Measurements from ENCODE around the gene GMCL1. TPM values are rescaled to one million over a fixed set of nuclear protein-coding genes. Genes with fewer than 3 reads are reported as not detected.
A peak's percentile ranks its signal among the peaks of the same experiment; 100 is the strongest.

Gene GMCL1
- total and polyA plus RNA-seq, 2 donors, result 11.2 to 26.8 TPM

GRCh38 chr2:69914950-69915945, 85.8 kb downstream of the GMCL1 start, which contains the start of gene MXD1:
Gene MXD1 (plus strand): TSS chr2:69915109. CDS start chr2:69915331, 222 bp downstream.
- WGBS, result under 1% methylated on average over 81 of the region's 81 CpGs
- Histone ChIP-seq H3K27ac (ENCODE audit: low read depth) (peak within 1 kb of the TSS; percentile 94), H3K4me1 (ENCODE audit: insufficient read depth) (no peaks in the 10 kb centered on the region), H3K36me3 (ENCODE audit: insufficient read depth) (no peaks in the 10 kb centered on the region), H3K4me3 (ENCODE audit: low read depth, low read length) (peak within 1 kb of the TSS; percentile 92)
- DNase-seq (ENCODE audit: extremely low spot score), result peak; percentile 100

DNA sequence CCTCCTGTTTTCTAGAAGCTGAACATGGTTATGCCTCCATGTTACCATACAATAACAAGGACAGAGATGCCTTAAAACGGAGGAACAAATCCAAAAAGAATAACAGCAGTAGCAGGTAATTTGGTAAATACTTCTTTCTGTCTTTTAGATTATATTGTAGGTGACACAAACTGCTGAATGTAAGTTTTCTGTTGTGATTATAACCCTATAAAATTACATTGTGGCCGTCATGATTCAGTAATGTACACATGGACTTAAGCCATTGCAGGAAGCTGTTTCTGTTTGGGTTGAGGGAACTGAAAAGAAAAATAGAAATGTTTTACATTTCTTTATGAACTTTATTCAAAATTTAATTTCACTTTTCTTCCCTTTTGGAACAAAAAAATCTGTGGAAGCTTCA, 86.6 kb downstream of the GMCL1 start:
- no peaks in the 10 kb centered on the region for H3K36me3 ChIP-seq (ENCODE audit: insufficient read depth)
- no peak for DNase-seq (ENCODE audit: extremely low spot score)
- H3K4me1 ChIP-seq (ENCODE audit: insufficient read depth), result no peaks in the 10 kb centered on the region
- WGBS, result 34% methylated on average over 2 of the region's 2 CpGs
- no peak overlapping the region for H3K27ac ChIP-seq (ENCODE audit: low read depth)
- H3K4me3 ChIP-seq (ENCODE audit: low read depth, low read length), result peak overlapping the region; percentile 92

DNA sequence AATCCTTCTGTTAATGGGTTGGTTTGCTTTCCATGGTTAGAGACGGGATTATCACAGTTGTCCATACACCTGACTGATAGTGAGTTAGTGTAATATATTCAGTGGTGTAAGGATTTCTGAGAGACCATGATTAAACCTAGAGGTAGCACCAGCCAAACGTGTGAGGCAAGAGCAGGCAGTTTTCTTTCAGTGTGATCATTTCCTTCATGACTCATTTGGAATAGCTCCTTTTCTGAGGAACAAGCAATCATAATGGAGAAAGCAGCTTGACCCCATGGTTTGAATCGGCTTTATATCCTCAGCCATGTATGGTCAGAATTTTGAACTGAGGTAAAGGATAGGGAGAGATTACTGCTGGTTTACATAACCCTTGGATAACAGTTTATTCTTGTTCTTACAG, 88.4 kb downstream of the GMCL1 start:
- H3K4me3 ChIP-seq (ENCODE audit: low read depth, low read length), result no peak overlapping the region
- DNase-seq (ENCODE audit: extremely low spot score), result no peak
- H3K36me3 ChIP-seq (ENCODE audit: insufficient read depth), result no peaks in the 10 kb centered on the region
- WGBS, result 52% methylated on average over 3 of the region's 3 CpGs
- H3K4me1 ChIP-seq (ENCODE audit: insufficient read depth), result no peaks in the 10 kb centered on the region
- H3K27ac ChIP-seq (ENCODE audit: low read depth), result no peak overlapping the region

DNA sequence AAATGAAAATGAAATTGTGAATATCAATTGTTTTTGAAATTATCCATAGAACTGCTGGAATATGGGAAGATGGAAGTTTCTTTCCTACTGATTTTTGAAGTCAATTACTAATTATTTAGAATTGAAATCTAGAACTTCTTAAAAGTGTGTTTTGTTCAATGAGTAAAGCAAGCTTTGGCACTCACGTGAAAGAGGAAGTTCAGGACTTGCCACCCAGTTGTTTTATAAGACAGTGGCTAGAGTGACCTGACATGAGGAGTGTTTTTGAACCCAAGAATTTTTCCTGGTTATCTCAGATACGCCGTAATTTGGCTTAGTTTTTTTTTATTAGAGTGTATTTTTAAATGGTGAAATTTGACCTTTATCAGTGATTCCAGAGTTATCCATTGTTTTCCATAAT, 88.9 kb downstream of the GMCL1 start:
- peaks cover 2% of the 10 kb centered on the region for H3K36me3 ChIP-seq (ENCODE audit: insufficient read depth)
- H3K4me1 ChIP-seq (ENCODE audit: insufficient read depth), result no peaks in the 10 kb centered on the region
- 78% methylated on average over 3 of the region's 3 CpGs for WGBS
- no peak overlapping the region for H3K27ac ChIP-seq (ENCODE audit: low read depth)
- H3K4me3 ChIP-seq (ENCODE audit: low read depth, low read length), result no peak overlapping the region
- DNase-seq (ENCODE audit: extremely low spot score), result no peak

GRCh38 chr2:69923116-69923515, 93.7 kb downstream of the GMCL1 start:
- H3K27ac ChIP-seq (ENCODE audit: low read depth), result no peak overlapping the region
- no peak overlapping the region for H3K4me3 ChIP-seq (ENCODE audit: low read depth, low read length)
- H3K4me1 ChIP-seq (ENCODE audit: insufficient read depth), result no peaks in the 10 kb centered on the region
- WGBS, result 96% methylated on average over 3 of the region's 3 CpGs
- H3K36me3 ChIP-seq (ENCODE audit: insufficient read depth), result peaks cover 2% of the 10 kb centered on the region
- DNase-seq (ENCODE audit: extremely low spot score), result no peak

GRCh38 chr2:69926849-69927515, 97.5 kb downstream of the GMCL1 start:
- Histone ChIP-seq H3K36me3 (ENCODE audit: insufficient read depth) (peaks cover 2% of the 10 kb centered on the region), H3K27ac (ENCODE audit: low read depth) (no peak overlapping the region), H3K4me1 (ENCODE audit: insufficient read depth) (no peaks in the 10 kb centered on the region), H3K4me3 (ENCODE audit: low read depth, low read length) (no peak overlapping the region)
- DNase-seq (ENCODE audit: extremely low spot score), result no peak
- 95% methylated on average over 3 of the region's 3 CpGs for WGBS

Small RNA genes lying within 50 kb of the gene (small RNA-seq; reads per million reads assigned to genes)
- gene RPL23AP92, result not detected

Other genes starting within 250 kb of the GMCL1 start
- gene AAK1, start 185.9 kb upstream of the GMCL1 start, total RNA-seq, result 51.5 TPM
- gene AAK1, start 185.9 kb upstream of the GMCL1 start, polyA plus RNA-seq, result 9.3 TPM
- gene ANXA4, start 87.5 kb upstream of the GMCL1 start, total RNA-seq, result 27.1 TPM
- gene ANXA4, start 87.5 kb upstream of the GMCL1 start, polyA plus RNA-seq, result 68.0 TPM
- 39.6 TPM for gene SNRNP27, start 64.3 kb downstream of the GMCL1 start, total RNA-seq
- gene SNRNP27, start 64.3 kb downstream of the GMCL1 start, polyA plus RNA-seq, result 49.4 TPM
- 10.2 TPM for gene MXD1, start 85.4 kb downstream of the GMCL1 start, total RNA-seq
- gene MXD1, start 85.4 kb downstream of the GMCL1 start, polyA plus RNA-seq, result 6.5 TPM
- 2.9 TPM for gene ASPRV1, start 132.0 kb downstream of the GMCL1 start, total RNA-seq
- gene ASPRV1, start 132.0 kb downstream of the GMCL1 start, polyA plus RNA-seq, result 1.9 TPM